Heart right ventricle (tissue), 16 donors: ENCODE measurements around the gene LURAP1L. TPM values are rescaled to one million over a fixed set of nuclear protein-coding genes. Genes with fewer than 3 reads are reported as not detected.

Source experiments
- ATAC-seq, 8 donors: fragments of 200-7000 bp; cut with Tn5 transposase; one replicate each; pipeline ENCODE4 v1.9.1; 2020; ENCODE audit warnings: mild to moderate bottlenecking in 8 of 8, moderate library complexity in 8 of 8, moderate number of reproducible peaks in 1 of 8
- DNase-seq, 2 donors: peaks; one replicate each; pipeline ENCODE4 v3.0.0-alpha.2; 2020
- H3K27ac ChIP-seq, 10 donors: fragments of 200-600 bp; sonication (generic) in 2 of 10; one replicate each; pipeline versions ENCODE4 v1.5.0 to v1.8.0; 2020 to 2022; ENCODE audit warnings: mild to moderate bottlenecking in 3 of 10
- H3K27me3 ChIP-seq, 7 donors: fragments of 200-600 bp; one replicate each; pipeline ENCODE4 v1.8.0; 2021 to 2022; ENCODE audit warnings: mild to moderate bottlenecking in 2 of 7
- H3K36me3 ChIP-seq, 9 donors: fragments of 200-600 bp; sonication (generic) in 1 of 9; one replicate each; pipeline versions ENCODE4 v1.5.0 to v1.8.0; 2020 to 2022; ENCODE audit warnings: mild to moderate bottlenecking in 2 of 9
- H3K4me1 ChIP-seq, 9 donors: fragments of 200-600 bp; sonication (generic) in 1 of 9; one replicate each; pipeline versions ENCODE4 v1.5.0 to v1.8.0; 2020 to 2022; ENCODE audit warnings: mild to moderate bottlenecking in 4 of 9
- H3K4me3 ChIP-seq, 10 donors: fragments of 200-600 bp; sonication (generic) in 2 of 10; one replicate each; pipeline versions ENCODE4 v1.5.0 to v1.8.0; 2020 to 2022; ENCODE audit warnings: mild to moderate bottlenecking in 7 of 10, moderate library complexity in 2 of 10
- H3K9me3 ChIP-seq, 11 donors: fragments of 200-600 bp in 10 of 11; sonication (generic) in 2 of 11; one replicate each; pipeline versions ENCODE4 v1.5.0 to v1.8.0; 2013 to 2022; ENCODE audit warnings: mild to moderate bottlenecking in 2 of 11, control low read depth in 1 of 11, moderate library complexity in 1 of 11
- CTCF ChIP-seq, 9 donors: fragments of 200-600 bp; sonication (generic) in 2 of 9; IDR thresholded peaks; one replicate each; pipeline versions ENCODE4 v1.5.0 to v1.8.0; 2021 to 2022; ENCODE audit warnings: antibody characterized with exemption in 9 of 9, mild to moderate bottlenecking in 5 of 9, moderate library complexity in 1 of 9
- WGBS, 2 donors: extraction: QIAGEN DNeasy Blood & Tissue Kit; methylation state at CpG; one replicate each; pipeline ENCODE4 v1.1.7; 2013; ENCODE audit warnings: inconsistent platforms in 1 of 2; 5-methylcytosine and 5-hydroxymethylcytosine counted together
- intact Hi-C, 10 donors: fragments of 100-400 bp; cut with DNase I; formaldehyde crosslinking; loops; one replicate each; pipeline versions ENCODE4 v1.11.1 to v1.14.2; 2022
- polyA plus RNA-seq, 2 donors: library from polyadenylated mRNA; stranded (reverse); fragments of 200-250 nt; gene quantifications; one replicate each; pipeline ENCODE4 v1.2.3, GENCODE V29; 2013
- total RNA-seq, 10 donors: library from RNA; stranded (reverse); fragmentation: NEBNext Ultra II Directional in 3 of 10; extraction: Animal tissue kit (Norgen Biotek cat#: 25700) in 3 of 10; gene quantifications; one replicate each; pipeline versions ENCODE4 v1.2.1 to v1.2.4, GENCODE V29; 2021 to 2023
- donor health status: Arrhythmogenic right ventricular cardiomyopathy.
- donor health status: ischemic (EF 13 %, LVEDD 7.1; RV severe dilation, severe dysfunction).
- donor health status: healthy with polysubstance abuse.
- donor health status: DM: no; HTN: yes; CAD: no.
- donor health status: DM: no; HTN: no; CAD: no.
- donor health status: ischemic (EF 25% LVEDD 6.9; RV normal size, moderate dysfunction).
- donor health status: ischemic (EF 25% LVEDD 5.7; RV mildly dilated, moderate dysfunction).
- donor health status: healthy.
- donor health status: DM: yes; HTN: yes; CAD: no.
- donor health status: Ischemic cardiomyopathy.
- donor health status: ischemic (EF 35%, LVEDD 5.7; RV mildly dilated, moderate dysfunction).
- donor health status: nonischemic (EF 11% LVEDD 7.7; RV severe dilation, severe dysfunction).
- donor health status: DM: yes; HTN: yes; CAD: no.
- donor health status: PGD.
- donor health status: ischemic (EF 29% LVEDD 5.4; RV normal size, mild dysfunction).
- donor health status: nonischemic (EF 23%, LVEDD 6.1; RV moderate dilation, normal function).

LURAP1L gene
- total and polyA plus RNA-seq, 12 donors = 1.2 to 4.6 (median 2.2) TPM

GRCh38 chr9:12794101-12794799 lies 19.4 kb downstream of the LURAP1L start:
- Histone ChIP-seq H3K27ac (no peak overlapping the region), H3K27me3 (no peaks in the 10 kb centered on the region), H3K4me3 (no peak overlapping the region), H3K36me3 (no peaks in the 10 kb centered on the region), H3K9me3 (no peaks in the 10 kb centered on the region), H3K4me1 (peaks cover 0 to 59% (median 5%) of the 10 kb centered on the region in 9 donors)
- no peak for TF ChIP-seq CTCF (IDR thresholded peaks at IDR 0.05)
- ATAC-seq (no peak), DNase-seq (no peak)
- WGBS, 2 donors = 60 to 72% methylated on average over 2 of the region's 2 CpGs
- intact Hi-C loops = no loop called here

GRCh38 chr9:12796601-12797000 lies 21.8 kb downstream of the LURAP1L start:
- 85 to 88% methylated on average over 1 of the region's 1 CpG for WGBS, 2 donors
- no peak for TF ChIP-seq CTCF (IDR thresholded peaks at IDR 0.05)
- Histone ChIP-seq H3K4me3 (no peak overlapping the region), H3K36me3 (no peaks in the 10 kb centered on the region), H3K27ac (no peak overlapping the region), H3K9me3 (no peaks in the 10 kb centered on the region), H3K27me3 (no peaks in the 10 kb centered on the region), H3K4me1 (peaks cover 0 to 47% (median 4%) of the 10 kb centered on the region in 9 donors)
- ATAC-seq (no peak), DNase-seq (no peak)
- intact Hi-C loops = no loop called here

GRCh38 chr9:12797037-12797436 lies 22.2 kb downstream of the LURAP1L start:
- intact Hi-C loops = no loop called here
- Histone ChIP-seq H3K4me3 (no peak overlapping the region), H3K27me3 (no peaks in the 10 kb centered on the region), H3K27ac (no peak overlapping the region), H3K9me3 (no peaks in the 10 kb centered on the region), H3K4me1 (peaks cover 0 to 51% (median 4%) of the 10 kb centered on the region in 9 donors), H3K36me3 (no peaks in the 10 kb centered on the region)
- DNase-seq (no peak), ATAC-seq (no peak)
- no peak for TF ChIP-seq CTCF (IDR thresholded peaks at IDR 0.05)
- WGBS, 2 donors = 84% methylated on average over 1 of the region's 1 CpG

- Histone ChIP-seq H3K9me3 (no peaks in the 10 kb centered on the region), H3K27ac (no peak overlapping the region), H3K36me3 (no peaks in the 10 kb centered on the region), H3K27me3 (no peaks in the 10 kb centered on the region), H3K4me3 (no peak overlapping the region), H3K4me1 (peaks cover 0 to 46% (median 4%) of the 10 kb centered on the region in 9 donors)
- TF ChIP-seq CTCF (IDR thresholded peaks at IDR 0.05) = no peak
- DNase-seq (no peak), ATAC-seq (no peak)
- WGBS, 2 donors = 90 to 91% methylated on average over 1 of the region's 1 CpG
- intact Hi-C loops = no loop called here
Measured at GRCh38 chr9:12798066-12798770, 23.4 kb downstream of the LURAP1L start.
